ENCODE results near the gene OR4C3. TPM values are rescaled to one million over a fixed set of nuclear protein-coding genes. Genes with fewer than 3 reads are reported as not detected.
"Not testable (repeated sequence)": the region's sequence is repeated elsewhere in the genome, so short reads cannot be mapped to it uniquely, and the experiment has no call there.

Gene OR4C3
- total RNA-seq, 1 donor from 2014 or later: not detected

- Histone ChIP-seq H3K36me3 (ENCODE audit: control insufficient read depth, insufficient read depth, low read length) (no peaks in the 10 kb centered on the region), H3K4me3 (ENCODE audit: low read depth, low read length) (no peak overlapping the region), H3K27me3 (ENCODE audit: control insufficient read depth, insufficient read depth, low read length) (no peaks in the 10 kb centered on the region)
- TF ChIP-seq, protein P1, sequence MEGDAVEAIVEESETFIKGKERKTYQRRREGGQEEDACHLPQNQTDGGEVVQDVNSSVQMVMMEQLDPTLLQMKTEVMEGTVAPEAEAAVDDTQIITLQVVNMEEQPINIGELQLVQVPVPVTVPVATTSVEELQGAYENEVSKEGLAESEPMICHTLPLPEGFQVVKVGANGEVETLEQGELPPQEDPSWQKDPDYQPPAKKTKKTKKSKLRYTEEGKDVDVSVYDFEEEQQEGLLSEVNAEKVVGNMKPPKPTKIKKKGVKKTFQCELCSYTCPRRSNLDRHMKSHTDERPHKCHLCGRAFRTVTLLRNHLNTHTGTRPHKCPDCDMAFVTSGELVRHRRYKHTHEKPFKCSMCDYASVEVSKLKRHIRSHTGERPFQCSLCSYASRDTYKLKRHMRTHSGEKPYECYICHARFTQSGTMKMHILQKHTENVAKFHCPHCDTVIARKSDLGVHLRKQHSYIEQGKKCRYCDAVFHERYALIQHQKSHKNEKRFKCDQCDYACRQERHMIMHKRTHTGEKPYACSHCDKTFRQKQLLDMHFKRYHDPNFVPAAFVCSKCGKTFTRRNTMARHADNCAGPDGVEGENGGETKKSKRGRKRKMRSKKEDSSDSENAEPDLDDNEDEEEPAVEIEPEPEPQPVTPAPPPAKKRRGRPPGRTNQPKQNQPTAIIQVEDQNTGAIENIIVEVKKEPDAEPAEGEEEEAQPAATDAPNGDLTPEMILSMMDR (IDR thresholded peaks at IDR 0.05; ENCODE audit: insufficient read depth, low read length, poor library complexity, severe bottlenecking): no peak
- DNase-seq (ENCODE audit: low read depth): no peak
These were observed 29.3 kb downstream of the OR4C3 start for GRCh38 chr11:48354013-48354412.

DNA sequence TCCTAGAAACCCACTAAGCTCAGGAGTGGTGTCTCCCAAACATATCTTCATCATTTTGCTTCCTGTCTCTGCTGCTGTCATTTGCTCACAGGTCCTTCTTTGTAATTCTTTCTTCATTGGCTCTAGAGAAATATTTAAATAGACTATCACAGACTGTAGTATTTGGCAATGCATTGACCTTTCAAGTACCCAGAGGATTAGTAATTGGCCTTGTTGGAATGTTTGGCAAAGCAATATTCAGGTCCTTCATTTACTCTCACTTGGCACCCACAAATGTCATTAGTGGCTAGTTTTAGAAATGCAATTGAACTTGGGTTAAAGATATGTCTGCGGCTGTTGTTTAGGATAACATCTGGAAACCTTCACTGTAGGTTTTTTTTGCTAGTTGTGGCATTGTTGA lies 30.0 kb downstream of the OR4C3 start:
- Histone ChIP-seq H3K4me3 (ENCODE audit: low read depth, low read length) (no peak overlapping the region), H3K27me3 (ENCODE audit: control insufficient read depth, insufficient read depth, low read length) (no peaks in the 10 kb centered on the region), H3K36me3 (ENCODE audit: control insufficient read depth, insufficient read depth, low read length) (no peaks in the 10 kb centered on the region)
- DNase-seq (ENCODE audit: low read depth): no peak
- TF ChIP-seq, protein P1 (IDR thresholded peaks at IDR 0.05; ENCODE audit: insufficient read depth, low read length, poor library complexity, severe bottlenecking): no peak

DNA sequence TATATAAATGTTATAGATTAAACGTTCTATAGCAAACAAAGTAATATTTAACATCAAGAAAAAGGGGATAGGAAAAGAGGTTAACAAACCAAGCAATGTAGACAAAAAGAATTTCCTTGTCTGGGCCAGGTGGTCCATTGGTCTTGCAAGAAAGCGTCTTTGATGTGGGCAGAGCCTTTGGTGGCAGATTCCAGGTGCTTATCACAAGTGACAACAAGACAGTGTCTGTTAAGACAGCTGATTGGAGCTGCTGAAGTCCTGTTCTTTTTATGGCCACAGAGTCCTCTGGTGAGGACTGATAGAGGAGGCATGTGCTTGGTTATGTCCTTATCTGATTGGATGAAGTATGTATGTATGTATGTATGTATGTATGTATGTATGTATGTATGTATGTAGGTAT lies 36.6 kb downstream of the OR4C3 start:
- not testable (repeated sequence) for H3K4me3 ChIP-seq (ENCODE audit: low read depth, low read length); H3K27me3 ChIP-seq (ENCODE audit: control insufficient read depth, insufficient read depth, low read length); DNase-seq (ENCODE audit: low read depth); H3K36me3 ChIP-seq (ENCODE audit: control insufficient read depth, insufficient read depth, low read length)

DNA sequence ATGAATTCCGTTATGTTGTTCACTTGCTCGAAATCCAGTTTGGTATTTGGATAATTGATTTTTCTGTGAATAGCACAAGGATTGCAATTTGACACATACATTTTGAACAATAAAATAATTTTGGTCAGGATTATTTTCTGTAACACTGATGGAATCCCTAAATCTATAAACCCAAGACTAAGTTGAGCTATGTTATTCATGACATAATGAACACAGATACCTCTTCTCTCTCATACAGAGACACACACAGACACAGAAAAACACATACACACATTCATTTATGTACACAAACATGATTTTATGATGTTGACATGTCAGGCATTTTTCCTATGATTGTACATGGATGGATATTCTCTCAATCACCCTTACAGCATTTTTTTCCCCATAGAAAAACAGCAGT lies 41.6 kb downstream of the OR4C3 start, which contains the start of gene OR4C5:
Gene OR4C5, minus strand, starts transcription at position 101 of the 400 bp plus-strand sequence. Its CDS starts 0 bp downstream, at position 101.
- no peaks in the 10 kb centered on the region for H3K27me3 ChIP-seq (ENCODE audit: control insufficient read depth, insufficient read depth, low read length)
- no peak for DNase-seq (ENCODE audit: low read depth)
- H3K36me3 ChIP-seq (ENCODE audit: control insufficient read depth, insufficient read depth, low read length): no peaks in the 10 kb centered on the region
- TF ChIP-seq, protein P1 (IDR thresholded peaks at IDR 0.05; ENCODE audit: insufficient read depth, low read length, poor library complexity, severe bottlenecking): no peak
- H3K4me3 ChIP-seq (ENCODE audit: low read depth, low read length): no peak within 1 kb of the TSS

Other genes with a start within 250 kb of the OR4C3 start
- gene OR4B1, start 108.1 kb upstream of the OR4C3 start, total RNA-seq: not detected in 2 replicates
- gene OR4X2, start 79.8 kb upstream of the OR4C3 start, total RNA-seq: not detected in 2 replicates
- gene OR4X1, start 61.1 kb upstream of the OR4C3 start, total RNA-seq: not detected in 2 replicates
- gene OR4S1, start 18.7 kb upstream of the OR4C3 start, total RNA-seq: not detected in 2 replicates
- not detected in 2 replicates for gene OR4C5, start 41.5 kb downstream of the OR4C3 start, total RNA-seq
- gene OR4A47, start 163.9 kb downstream of the OR4C3 start, total RNA-seq: not detected in 2 replicates